Measurements from ENCODE around the gene USP34. TPM values are rescaled to one million over a fixed set of nuclear protein-coding genes. Genes with fewer than 3 reads are reported as not detected.

Gene USP34
- total and polyA plus RNA-seq, 2 of the 8 experiments (the other 6 are each of a cell fraction or from before 2014, with no cell fraction given): 56.7 to 91.7 TPM

- TF ChIP-seq CHD7 (IDR thresholded peaks at IDR 0.05; ENCODE audit: insufficient replicate concordance, low read length): no peak
- no peak for TF ChIP-seq EZH2 (IDR thresholded peaks at IDR 0.05; ENCODE audit: low read depth, low read length, severe bottlenecking)
Observed at GRCh38 chr2:61210332-61210981, 260.4 kb downstream of the USP34 start (continued).

Data from H1 (cell line).